ENCODE data around the gene SEMA6B.

Gene SEMA6B

DNA sequence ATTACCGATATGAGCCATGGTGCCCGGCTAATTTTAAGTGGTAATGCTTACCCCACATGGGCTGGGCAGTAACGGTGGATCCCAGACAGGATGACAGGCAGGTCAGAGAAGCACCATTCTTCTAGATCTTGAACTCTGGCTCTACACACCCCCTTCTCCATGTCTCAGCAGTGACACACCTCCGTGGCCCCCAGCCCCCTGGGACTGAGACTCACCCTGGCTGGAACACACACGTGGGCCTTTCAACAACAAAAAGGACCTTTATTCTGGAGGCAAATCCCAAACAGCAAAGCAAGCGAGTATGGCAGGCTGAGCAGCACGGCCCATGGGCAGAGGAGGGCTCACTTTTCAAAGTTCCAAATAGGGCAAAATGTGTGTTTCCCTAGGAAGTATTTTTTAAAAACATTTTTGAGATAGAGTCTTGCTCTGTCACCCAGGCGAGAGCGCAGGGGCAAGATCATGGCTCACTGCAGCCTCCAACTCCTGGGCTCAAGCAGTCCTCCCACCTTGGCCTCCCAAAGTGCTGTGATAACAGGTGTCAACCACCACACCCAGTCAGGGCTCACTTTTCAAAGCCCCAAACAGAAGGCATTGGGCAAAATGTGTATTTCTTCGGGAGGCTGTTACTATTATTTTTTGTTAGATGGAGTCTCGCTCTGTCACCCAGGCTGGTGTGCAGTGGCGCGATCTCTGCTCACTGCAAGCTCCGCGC is 37.0 kb downstream of the SEMA6B start:
- no peak for DNase-seq

DNA sequence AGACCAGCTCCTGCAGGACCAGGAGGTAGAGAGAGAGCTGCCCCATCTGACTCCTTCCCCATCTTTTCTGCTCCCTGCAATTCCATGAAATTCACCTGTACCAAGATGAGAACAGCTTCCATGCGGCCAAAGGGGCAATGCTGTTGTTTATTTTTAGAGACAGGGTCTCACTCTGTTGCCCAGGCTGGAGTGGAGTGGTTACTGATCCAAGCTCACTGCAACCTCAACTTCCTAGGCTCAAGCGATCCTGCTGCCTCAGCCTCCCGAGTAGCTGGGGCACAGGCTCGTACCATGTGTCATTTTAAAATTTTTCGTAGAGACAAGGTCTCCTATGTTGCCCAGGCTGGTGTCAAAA is 37.6 kb downstream of the SEMA6B start:
- no peak for DNase-seq

DNA sequence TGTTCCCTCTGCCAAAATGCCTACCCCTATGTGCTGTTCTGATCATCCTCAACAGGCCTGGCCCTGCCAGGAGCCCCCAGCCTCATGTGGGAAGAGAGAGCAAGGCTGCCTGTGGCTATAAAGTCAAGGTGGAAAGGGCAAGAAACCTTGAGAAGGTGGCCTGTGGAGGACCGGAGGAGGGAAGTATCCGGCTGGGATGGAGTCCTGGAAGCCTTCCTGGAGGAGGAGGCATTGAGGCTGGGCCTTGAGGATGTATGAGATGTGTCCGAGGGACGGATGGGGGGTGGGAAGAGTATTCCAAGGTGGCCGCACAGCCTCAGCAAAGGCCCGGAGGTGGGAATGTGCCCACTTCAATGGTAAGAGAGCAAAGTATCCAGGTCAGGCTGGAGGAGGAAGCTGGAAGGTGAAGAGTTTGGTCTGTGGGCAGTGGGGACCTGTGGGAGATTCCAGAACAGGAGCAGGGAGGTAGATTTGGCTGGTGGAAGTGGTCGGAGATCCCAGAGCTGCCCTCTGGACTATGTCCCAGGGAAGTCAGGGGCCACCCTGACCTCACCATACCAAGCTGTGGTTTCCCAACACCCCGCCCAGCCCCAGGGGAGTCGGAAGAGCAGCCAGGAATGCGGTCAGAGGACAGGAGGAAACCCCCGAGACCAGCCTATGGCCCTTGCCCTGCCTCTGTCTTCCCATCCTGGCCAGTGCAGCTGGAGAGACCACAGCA is 38.2 kb downstream of the SEMA6B start:
- DNase-seq: no peak

DNA sequence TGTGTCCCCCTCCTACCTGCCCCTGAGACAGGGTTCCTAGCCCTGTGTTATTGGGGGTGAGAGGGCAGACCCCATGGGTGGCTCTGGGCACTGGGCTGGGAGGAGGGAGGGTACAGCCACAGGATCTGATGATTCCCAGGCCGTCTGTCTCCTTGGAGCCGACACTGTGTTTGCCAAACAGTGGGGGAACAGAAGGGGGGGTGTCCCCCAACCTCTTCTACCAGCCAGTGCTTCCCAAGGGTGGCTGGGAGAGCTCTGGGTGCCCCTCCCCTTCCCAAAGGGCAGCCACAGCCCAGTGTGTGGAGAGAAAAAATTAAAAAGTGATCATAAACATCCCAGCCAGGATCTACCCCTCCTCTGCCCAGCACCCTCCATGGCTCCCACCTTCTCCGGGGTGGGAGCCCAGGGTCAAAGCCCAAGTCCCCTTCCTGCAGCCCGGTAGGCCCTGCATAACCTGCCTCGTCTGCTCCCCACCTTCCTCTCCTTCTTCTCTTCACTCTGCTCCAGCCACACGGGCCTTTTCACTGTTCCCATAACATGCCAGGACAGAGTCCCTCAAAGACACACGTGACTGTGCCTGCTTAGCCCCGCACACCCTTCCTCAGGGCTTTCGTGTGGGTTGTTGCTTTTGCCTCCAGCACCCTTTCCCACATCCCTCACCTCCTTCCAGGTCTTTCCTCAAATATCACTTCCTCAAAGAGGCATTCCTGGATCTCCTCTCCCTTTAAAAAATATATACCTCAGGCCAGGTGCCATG is 39.8 kb downstream of the SEMA6B start:
- DNase-seq: no peak

DNA sequence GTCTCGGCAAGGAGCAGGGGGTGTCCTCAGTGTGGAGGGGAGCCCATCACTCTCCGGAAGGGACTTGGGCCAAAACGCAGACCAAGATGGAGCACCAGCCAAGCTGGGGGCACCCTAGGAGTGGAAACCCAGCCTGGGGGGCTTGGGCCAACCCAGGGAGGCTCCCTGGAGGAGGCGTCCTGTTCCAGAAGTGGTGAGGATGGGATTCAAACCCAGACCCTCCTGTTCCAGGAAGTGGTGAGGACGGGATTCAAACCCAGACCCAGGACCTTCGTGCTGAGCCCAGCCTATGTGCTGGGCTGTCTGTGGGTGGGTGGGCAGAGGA is 40.4 kb downstream of the SEMA6B start:
- DNase-seq: no peak

DNA sequence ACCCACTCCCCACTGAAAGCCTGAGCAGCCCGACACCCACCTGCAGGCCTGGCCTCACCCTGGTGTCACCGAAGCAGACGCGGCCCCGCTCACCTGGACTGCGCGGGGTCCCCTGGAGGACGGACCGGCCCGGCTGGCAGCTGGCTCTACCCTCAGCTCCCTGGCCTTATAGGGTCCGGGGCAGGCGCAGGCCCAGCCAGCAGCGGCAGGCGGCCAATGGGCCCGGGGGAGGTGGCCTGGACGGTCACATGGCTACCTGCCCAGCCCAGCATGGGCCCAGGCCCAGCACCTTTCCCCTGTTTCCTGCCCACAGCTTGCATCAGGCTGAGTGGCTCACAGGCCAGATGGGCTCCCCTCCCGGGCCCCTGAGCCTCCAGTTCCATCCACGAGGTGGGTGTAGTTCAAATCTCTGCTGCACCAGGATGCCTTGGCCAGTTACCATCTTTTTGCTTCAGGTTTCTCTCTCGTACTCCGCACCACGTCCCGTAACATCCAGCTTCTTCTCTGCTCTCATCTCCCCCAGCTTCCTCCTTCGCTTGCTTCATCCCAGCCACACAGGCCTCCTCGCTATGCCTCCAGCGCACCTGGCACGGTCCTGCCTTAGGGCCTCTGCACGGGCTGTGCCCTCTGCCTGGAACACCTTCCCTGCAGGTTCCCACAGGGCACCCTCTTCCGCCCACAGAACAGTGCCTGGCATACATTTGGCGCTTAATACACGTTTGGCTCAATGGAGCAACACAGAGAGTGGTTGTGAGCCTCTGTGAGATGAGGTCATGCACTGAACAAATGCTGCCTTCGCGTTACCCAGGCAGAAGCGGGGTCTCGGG is 40.9 kb downstream of the SEMA6B start, which contains the start of gene PLIN4:
TSS of gene PLIN4 (minus strand) at position 142 of the 827 bp plus-strand sequence. CDS start 214 bp downstream, outside the sequence.
- DNase-seq: no peak

DNA sequence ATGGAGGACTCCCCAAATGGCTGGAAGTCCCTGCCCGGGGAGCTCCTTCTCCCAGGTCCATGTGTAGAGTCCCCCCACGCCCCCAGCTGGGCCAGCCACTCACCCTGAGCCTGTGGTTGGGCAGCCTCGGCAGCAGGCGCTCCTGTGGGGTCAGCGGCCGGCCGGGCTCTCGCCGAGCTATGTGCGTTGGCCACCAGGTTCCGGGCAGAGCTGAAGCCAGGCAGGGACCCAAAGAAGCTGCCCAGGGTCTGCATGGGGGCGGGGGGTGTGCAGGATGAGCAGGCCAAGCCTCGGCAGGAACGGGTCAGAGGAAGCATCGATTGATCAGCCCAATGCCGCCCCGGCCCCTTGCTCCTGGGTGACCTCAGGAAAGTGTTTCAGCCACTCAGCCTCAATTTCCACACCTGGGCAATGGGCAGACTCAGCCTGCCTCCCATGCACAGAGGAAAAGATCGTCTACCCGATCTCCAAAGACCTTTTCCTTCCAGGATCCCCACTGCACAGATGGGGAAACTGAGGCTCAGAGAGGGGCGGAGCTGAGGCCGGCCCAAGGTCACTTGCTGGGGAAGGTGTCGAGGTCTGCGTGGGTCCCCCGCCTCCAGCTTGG is 41.9 kb downstream of the SEMA6B start:
- no peak for DNase-seq

DNA sequence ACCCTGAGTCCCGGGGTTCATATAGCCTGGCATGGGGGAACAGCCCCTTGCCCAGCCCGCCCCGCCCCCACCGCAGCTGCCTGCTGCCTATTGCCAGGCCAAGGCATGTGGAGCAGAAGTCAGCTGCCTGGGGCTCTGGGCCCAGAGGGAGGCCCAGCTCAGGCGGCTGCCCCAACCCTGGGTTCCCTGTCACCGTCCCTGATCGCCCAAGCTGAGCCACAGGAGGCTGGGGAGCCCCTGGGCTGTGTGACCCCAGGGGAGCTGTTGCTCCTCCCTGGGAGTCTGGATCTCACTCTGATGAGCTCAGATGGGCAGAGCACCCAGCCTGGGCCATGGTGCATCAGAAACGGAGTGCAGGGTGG is 42.6 kb downstream of the SEMA6B start:
- no peak for DNase-seq

DNA sequence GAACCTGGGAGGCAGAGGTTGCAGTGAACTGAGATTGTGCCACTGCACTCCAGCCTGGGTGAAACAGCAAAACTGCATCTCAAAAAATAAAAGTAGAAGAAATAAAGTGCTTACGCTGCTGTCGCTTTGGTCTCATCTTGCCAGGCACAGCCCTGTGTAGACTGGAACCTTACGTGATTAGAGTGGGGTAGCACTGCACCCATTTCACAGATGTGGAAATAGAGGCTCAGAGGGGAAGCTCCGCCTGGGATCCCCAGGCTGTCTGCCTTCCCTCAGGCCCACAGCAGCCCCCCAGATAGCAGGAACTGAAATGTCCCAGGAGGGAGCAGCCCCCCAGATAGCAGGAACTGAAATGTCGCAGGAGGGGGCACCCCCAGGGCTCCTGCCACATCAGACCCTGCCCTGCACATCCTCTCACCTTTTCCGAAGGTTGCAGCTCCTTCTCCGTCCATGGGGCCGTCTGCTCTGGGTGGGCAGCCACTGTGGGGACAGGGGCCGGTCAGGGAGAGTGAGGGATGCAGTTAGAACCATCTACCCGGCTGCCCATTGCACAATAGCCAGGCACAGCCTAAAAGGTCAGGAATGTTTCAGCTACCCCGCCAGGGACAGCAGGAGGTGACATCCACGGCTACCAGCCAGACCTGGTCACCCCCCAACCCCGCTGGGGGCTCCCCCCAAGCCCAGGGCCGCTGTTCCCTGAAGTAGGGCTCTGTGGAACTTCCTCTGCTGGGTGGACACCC is 43.1 kb downstream of the SEMA6B start:
- no peak for DNase-seq

DNA sequence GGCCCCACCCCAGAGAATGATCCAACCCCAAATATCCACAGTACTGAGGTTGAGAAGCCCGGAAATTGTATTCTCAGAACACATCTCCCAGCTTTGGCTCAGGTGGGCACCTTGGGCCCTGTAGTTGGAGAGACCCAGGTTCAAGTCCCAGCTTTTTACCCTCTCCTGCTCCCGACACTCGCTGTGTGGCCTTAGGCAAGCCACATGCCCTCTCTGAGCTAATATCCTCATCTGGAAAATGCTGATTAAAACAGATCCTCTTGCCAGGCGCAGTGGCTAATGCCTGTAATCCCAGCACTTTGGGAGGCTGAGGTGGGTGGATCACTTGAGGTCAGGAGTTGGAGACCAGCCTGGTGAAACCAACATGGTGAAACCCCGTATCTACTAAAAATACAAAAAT is 43.8 kb downstream of the SEMA6B start:
- no peak for DNase-seq

DNA sequence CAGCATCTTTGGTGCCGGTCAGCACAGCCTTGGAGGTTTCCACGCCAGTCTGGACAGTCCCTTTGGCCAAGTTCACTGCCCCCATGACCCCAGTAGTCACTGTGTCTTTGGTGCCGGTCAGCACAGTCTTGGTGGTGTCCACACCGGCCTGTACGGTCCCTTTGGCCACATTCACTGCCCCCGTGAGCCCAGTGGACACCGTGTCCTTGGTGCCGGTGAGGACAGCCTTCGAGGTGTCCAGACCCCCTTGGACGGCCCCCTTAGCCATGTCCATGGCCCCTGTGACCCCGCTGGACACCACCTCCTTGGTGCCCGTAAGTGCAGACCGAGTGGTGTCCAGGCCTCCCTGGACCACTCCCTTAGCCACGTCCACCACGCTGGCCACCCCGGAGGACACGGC is 46.2 kb downstream of the SEMA6B start:
- no peak for DNase-seq

DNA sequence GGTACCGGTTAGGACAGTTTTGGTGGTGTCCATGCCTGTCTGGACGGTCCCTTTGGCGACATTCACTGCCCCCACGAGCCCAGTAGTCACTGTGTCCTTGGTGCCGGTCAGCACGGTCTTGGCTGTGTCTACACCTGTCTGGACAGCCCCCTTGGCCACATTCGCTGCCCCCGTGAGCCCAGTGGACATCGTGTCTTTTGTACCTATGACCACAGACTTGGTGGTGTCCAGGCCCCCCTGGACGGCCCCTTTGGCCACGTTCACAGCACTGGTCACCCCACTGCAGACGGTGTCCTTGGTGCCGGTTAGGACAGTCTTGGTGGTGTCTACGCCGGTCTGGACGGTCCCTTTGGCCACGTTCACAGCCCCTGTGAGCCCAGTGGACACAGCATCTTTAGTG is 47.4 kb downstream of the SEMA6B start:
- no peak for DNase-seq

DNA sequence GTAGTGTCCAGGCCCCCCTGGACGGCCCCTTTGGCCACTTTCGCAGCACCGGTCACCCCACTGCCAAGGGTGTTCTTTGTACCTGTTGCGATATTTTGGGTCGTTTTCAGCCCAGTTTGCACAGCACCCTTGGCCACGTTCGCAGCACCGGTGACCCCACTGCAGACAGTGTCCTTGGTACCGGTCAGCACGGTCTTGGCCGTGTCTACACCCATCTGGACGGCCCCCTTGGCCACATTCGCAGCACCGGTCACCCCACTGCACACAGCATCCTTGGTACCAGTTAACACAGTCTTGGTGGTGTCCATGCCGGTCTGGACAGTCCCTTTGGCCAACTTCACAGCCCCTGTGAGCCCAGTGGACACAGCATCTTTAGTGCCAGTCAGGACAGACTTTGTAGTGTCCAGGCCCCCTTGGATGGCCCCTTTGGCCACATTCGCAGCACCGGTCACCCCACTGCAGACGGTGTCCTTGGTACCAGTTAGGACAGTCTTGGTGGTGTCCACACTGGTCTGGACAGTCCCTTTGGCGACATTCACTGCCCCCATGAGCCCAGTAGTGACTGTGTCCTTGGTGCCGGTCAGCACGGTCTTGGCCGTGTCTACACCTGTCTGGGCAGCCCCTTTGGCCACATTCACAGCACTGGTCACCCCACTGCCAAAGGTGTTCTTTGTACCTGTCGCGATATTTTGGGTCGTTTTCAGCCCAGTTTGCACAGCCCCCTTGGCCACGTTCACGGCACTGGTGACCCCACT is 48.0 kb downstream of the SEMA6B start:
- DNase-seq: no peak

DNA sequence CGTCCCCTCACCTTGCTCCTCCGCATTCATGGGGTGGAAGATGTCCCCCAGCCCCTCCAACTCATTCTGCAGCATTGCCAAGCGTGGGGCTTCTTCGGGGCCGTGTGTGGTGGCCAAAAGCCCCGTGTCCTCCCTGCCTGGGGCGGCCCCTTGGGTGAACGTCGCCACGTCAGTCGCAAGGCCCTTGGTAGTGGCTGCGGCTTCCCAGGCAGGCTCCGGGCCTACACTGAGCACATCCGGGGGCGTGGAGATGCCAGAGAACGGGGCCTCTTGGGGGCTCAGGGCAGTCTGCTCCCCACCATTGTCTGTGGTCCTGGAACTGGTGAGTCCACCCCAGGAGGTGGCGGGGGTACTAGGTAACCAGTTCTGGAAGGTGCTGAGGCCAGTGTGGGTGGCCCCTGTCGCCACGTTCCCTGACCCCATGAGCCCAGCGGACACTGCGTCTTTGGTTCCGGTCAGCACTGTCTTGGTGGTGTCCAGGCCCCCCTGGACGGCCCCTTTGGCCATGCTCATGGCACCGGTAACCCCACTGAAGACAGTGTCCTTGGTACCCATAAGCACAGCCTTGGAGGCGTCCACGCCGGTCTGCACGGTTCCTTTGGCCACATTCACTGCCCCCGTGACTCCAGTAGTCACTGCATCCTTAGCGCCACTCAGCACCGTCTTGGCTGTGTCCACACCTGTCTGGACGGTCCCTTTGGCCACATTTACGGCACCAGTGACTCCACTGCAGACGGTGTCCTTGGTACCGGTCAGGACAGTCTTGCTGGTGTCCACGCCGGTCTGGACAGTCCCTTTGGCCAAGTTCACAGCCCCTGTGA is 48.8 kb downstream of the SEMA6B start:
- DNase-seq: no peak

DNA sequence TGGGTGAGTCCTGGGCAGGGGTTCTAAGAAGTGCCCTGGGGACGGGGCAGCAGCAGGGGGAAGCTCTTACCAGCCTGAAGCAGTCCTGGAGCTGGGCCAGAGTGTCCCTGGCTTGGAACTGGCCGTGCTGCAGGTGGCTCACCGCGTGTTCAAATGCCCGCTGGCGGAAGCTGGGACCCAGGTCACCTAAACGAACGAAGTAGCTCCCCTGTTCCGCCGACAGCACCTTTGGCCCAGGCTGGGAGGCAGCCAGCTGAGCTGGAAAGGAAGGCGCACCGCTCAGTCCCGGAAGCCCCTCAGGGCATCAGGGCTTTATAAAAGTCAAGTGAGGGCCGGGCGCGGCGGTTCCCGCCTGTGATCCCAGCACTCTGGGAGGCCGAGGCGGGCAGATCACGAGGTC is 50.8 kb downstream of the SEMA6B start:
- no peak for DNase-seq

DNA sequence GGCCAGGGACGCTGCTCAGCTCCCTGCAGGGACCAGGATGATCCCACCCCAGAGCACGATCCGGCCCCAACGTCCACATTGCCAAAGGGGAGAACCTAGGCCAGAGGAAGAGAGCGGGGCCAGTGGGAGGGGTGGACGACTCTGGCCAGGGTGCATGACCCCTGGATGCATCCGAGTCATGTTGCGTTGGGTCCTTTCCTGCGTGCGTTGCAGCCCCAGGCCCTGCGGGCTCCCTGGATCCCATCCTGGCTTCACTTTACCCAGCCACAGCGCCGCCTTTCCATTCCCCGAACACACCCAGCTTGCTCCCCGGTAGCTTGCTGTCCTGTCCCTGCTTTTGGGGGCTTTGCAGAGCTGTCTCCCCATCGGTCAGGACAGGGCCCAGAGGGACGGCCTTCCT is 51.7 kb downstream of the SEMA6B start:
- DNase-seq: no peak

DNA sequence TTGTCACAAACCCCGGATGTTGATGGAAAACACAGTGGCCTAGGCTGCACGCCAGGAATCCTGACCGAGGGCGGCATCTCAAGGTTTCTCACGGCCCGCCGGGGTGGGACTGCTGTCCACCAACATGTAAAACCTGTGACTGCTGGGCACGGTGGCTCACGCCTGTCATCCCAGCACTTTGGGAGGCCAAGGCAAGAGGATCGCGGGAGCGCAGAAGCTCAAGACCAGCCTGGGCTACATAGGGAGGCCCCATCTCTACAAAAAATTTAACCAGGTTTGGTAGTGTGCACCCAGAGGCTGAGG is 52.4 kb downstream of the SEMA6B start:
- DNase-seq: no peak

DNA sequence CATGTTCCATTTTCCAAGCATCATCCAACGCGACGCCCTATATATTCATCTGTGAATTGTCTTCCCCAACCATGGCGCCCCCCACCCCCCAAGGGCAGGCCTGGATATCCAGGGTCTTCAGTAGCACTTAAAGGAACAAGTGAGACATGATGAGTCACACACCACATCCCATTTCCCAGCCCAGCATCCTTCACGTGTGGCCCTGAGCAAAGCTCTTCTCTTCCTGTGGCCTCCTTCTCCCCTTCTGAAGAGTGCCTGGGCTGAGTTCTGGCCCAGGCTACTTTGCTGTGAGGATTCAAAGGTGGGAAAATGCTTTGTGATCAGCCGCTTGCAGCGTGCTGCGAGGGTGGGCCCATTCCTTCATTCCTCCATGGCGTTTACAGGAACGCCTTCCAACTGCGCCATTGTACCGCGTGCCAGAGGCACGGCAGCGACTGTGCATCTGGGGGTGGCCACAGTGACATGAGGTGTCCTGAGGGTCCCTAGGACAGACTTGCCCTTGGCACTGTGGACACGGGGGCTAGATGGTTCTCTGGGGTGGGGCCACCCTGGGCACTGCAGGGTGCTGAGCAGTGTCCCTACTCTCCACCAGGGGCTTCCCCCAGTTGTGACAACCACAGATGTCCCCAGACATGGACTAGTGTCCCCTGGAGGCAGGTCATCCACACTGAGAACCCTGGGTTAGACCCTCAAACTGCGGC is 52.9 kb downstream of the SEMA6B start:
- no peak for DNase-seq

DNA sequence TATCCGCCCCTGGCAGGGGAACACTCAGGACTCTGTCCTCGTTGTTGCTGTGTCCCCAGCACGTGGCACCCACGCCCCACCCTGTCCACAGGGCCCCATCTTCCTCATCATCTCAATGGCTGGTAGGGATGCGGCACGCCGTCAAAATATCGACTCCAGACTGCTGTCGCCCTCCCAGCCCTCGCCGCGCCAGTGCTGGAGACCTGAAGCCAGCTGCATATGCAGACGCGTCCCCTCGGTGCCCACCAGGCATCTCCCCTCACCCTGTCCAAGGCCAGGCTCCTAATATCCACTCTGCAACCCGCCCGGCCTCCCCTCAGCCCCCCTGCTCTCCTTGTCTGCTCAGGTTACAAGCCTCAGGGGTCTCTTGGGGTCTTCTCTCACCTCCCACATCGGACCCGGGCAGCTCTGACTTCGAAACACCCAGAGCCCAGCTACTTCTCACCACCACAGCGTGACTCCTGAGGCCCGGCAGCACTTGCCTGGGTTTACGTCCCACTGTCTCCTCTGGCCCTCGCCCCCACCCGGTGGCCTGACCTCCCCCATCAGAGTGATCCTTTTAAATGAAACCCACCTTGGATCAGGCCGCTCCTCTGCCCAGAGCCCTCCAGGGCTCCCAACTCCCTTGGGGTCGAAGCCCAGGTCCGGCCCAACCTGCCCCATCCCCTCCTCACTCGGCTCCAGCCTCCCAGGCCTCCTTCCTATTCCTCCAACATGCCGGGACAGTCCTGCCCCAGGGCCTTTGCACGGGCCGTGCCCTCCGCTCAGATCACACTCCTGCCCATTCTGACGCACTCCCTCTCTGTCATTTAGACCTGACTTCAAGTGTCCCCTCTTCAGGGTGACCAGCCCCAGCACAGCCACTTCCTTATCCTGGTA is 53.7 kb downstream of the SEMA6B start:
- DNase-seq: no peak

Measured in NCI-H2171 (cell line).